HepG2 (cell line): ENCODE results near the gene TRMT2A.

Experiments
- CTCF ChIP-seq: sonication (generic); formaldehyde crosslinking; IDR thresholded peaks from 2 replicates; pipeline ENCODE4 v1.5.0; 2020; ENCODE audit warnings: mild to moderate bottlenecking, missing genetic modification reagents, moderate library complexity
- HMG20A ChIP-seq: IDR thresholded peaks from 2 replicates; pipeline ENCODE4 v1.6.1; 2016; ENCODE audit warnings: borderline replicate concordance
- NFAT5 ChIP-seq: sonication (generic); formaldehyde crosslinking; IDR thresholded peaks from 2 replicates; pipeline ENCODE4 v1.4.0; 2020; ENCODE audit warnings: missing genetic modification reagents
- PATZ1 ChIP-seq: sonication (generic); formaldehyde crosslinking; IDR thresholded peaks from 2 replicates; pipeline ENCODE4 v1.4.0; 2020; ENCODE audit warnings: missing genetic modification reagents
- REST ChIP-seq, 2 experiments: IDR thresholded peaks; 2 replicates each; pipeline ENCODE4 v1.6.1; 2011 to 2012; ENCODE audit warnings: low read length in 2 of 2, borderline replicate concordance in 1 of 2, low read depth in 1 of 2, mild to moderate bottlenecking in 1 of 2, moderate library complexity in 1 of 2
- ZNF614 ChIP-seq: IDR thresholded peaks from 2 replicates; pipeline ENCODE4 v1.6.1; 2018; ENCODE audit warnings: missing biosample characterization, missing genetic modification reagents, inconsistent platforms, borderline replicate concordance
- ZNF749 ChIP-seq: sonication (generic); formaldehyde crosslinking; IDR thresholded peaks from 2 replicates; pipeline ENCODE4 v1.8.0; 2022; ENCODE audit warnings: mild to moderate bottlenecking, missing genetic modification reagents, moderate library complexity, borderline replicate concordance

- no peak for TF ChIP-seq ZNF749 (CRISPR knock-in tag)
- TF ChIP-seq ZNF614 (CRISPR knock-in tag), result no peak
- no peak for TF ChIP-seq REST (IDR thresholded peaks at IDR 0.05; ENCODE audit: borderline replicate concordance in 1 of 2, low read depth in 1 of 2, low read length in 2 of 2)
- no peak for TF ChIP-seq HMG20A
- TF ChIP-seq PATZ1, result no peak
- TF ChIP-seq CTCF, result no peak
- no peak for TF ChIP-seq NFAT5 (CRISPR knock-in tag)
Observed at GRCh38 chr22:20160041-20160440, 43.0 kb upstream of the TRMT2A start.
